IMR-90 (cell line): ENCODE measurements around the gene ALG11. TPM values are rescaled to one million over a fixed set of nuclear protein-coding genes. Genes with fewer than 3 reads are reported as not detected.

Experiments used
- ATAC-seq: fragments of 200-7000 bp; cut with Tn5 transposase; 2 replicates; pipeline ENCODE4 v1.9.1; 2020; ENCODE audit warnings: low read depth, mild to moderate bottlenecking, moderate library complexity
- BruUV-seq: library from RNA; stranded (reverse); fragments of 400-500 nt; replicated peaks from 2 replicates; lab custom pipeline; 2021; lab: Mats Ljungman, UMichigan
- CTCF ChIA-PET: fragments of 300-600 bp; formaldehyde crosslinking; extraction: SDS; loops from one replicate; lab custom pipeline; 2021; ENCODE audit warnings: antibody characterized with exemption; lab: Yijun Ruan, JAX
- POLR2A ChIA-PET: fragments of 300-600 bp; sonication (Branson Sonifier 250); formaldehyde crosslinking; loops from one replicate; lab custom pipeline; 2022; ENCODE audit warnings: antibody characterized with exemption; ENCODE audit not compliant: unreplicated experiment; lab: Charles Lee
- DNase-seq: peaks from one replicate; pipeline ENCODE4 v3.0.0; 2013
- H2AFZ ChIP-seq: replicated peaks from 2 replicates; pipeline ENCODE3; 2013; ENCODE audit warnings: low read length, mild to moderate bottlenecking; ENCODE audit not compliant: poor library complexity
- H2AK5ac ChIP-seq: 2 replicates; pipeline ENCODE4 v1.6.1; 2013; ENCODE audit warnings: low read depth, low read length, inconsistent platforms
- H2AK9ac ChIP-seq: replicated peaks from 2 replicates; pipeline ENCODE3; 2013; ENCODE audit warnings: mild to moderate bottlenecking, low read depth, low read length, moderate library complexity; ENCODE audit not compliant: poor library complexity
- H2BK120ac ChIP-seq: 2 replicates; pipeline ENCODE4 v1.6.1; 2013; ENCODE audit warnings: low read depth, low read length, inconsistent platforms
- H2BK15ac ChIP-seq: 3 replicates; pipeline ENCODE4 v1.6.1; 2013; ENCODE audit warnings: low read depth, low read length, inconsistent platforms
- H2BK20ac ChIP-seq: 2 replicates; pipeline ENCODE4 v1.6.1; 2013; ENCODE audit warnings: low read depth, mild to moderate bottlenecking, inconsistent platforms, low read length, moderate library complexity
- H2BK5ac ChIP-seq: 2 replicates; pipeline ENCODE4 v1.6.1; 2013; ENCODE audit warnings: mild to moderate bottlenecking, low read depth, low read length, inconsistent platforms; ENCODE audit not compliant: poor library complexity, severe bottlenecking
- H3K14ac ChIP-seq: replicated peaks from 2 replicates; pipeline ENCODE4 v1.6.1; 2013; ENCODE audit warnings: low read depth, low read length, inconsistent platforms
- H3K18ac ChIP-seq: 2 replicates; pipeline ENCODE4 v1.6.1; 2013; ENCODE audit warnings: low read depth, low read length, control low read depth
- H3K23ac ChIP-seq: 2 replicates; pipeline ENCODE4 v1.6.1; 2013; ENCODE audit warnings: low read depth, low read length, inconsistent platforms
- H3K27ac ChIP-seq: 2 replicates; pipeline ENCODE4 v1.5.1; 2013; ENCODE audit warnings: mild to moderate bottlenecking, control low read depth, low read length; ENCODE audit not compliant: insufficient read depth
- H3K27me3 ChIP-seq: 2 replicates; pipeline ENCODE4 v1.6.1; 2013; ENCODE audit warnings: low read length; ENCODE audit not compliant: control insufficient read depth, insufficient read depth
- H3K36me3 ChIP-seq: 2 replicates; pipeline ENCODE4 v1.6.1; 2013; ENCODE audit warnings: low read length, mixed read lengths; ENCODE audit not compliant: control insufficient read depth, insufficient read depth
- H3K4ac ChIP-seq: 2 replicates; pipeline ENCODE4 v1.6.1; 2013; ENCODE audit warnings: low read depth, low read length, inconsistent platforms
- H3K4me1 ChIP-seq: 2 replicates; pipeline ENCODE4 v1.6.1; 2013; ENCODE audit warnings: low read length, mixed read lengths; ENCODE audit not compliant: control insufficient read depth, insufficient read depth
- H3K4me2 ChIP-seq: 2 replicates; pipeline ENCODE4 v1.6.1; 2013; ENCODE audit warnings: low read depth, mild to moderate bottlenecking, control low read depth, low read length, moderate library complexity
- H3K4me3 ChIP-seq: 2 replicates; pipeline ENCODE4 v1.5.1; 2013; ENCODE audit warnings: low read depth, mild to moderate bottlenecking, control low read depth, low read length, moderate library complexity; ENCODE audit not compliant: insufficient read depth
- H3K56ac ChIP-seq: 2 replicates; pipeline ENCODE4 v1.6.1; 2013; ENCODE audit warnings: low read length, inconsistent platforms; ENCODE audit not compliant: insufficient read depth; ENCODE audit errors: extremely low read depth
- H3K79me1 ChIP-seq, 2 experiments: 2 replicates each; pipeline ENCODE4 v1.6.1; 2013; ENCODE audit warnings: low read length in 2 of 2, inconsistent platforms in 1 of 2, low read depth in 1 of 2
- H3K9ac ChIP-seq: 2 replicates; pipeline ENCODE4 v1.6.1; 2013; ENCODE audit warnings: low read depth, low read length, control low read depth
- H3K9me1 ChIP-seq: 2 replicates; pipeline ENCODE4 v1.6.1; 2013; ENCODE audit warnings: low read length, inconsistent platforms; ENCODE audit not compliant: insufficient read depth
- H3K9me3 ChIP-seq: 2 replicates; pipeline ENCODE4 v1.6.1; 2013; ENCODE audit warnings: low read length; ENCODE audit not compliant: control insufficient read depth, insufficient read depth
- H4K20me1 ChIP-seq: 2 replicates; pipeline ENCODE4 v1.6.1; 2013; ENCODE audit warnings: low read length, inconsistent platforms; ENCODE audit not compliant: insufficient read depth
- H4K5ac ChIP-seq: 2 replicates; pipeline ENCODE4 v1.6.1; 2013; ENCODE audit warnings: mild to moderate bottlenecking, low read depth, low read length, control low read depth
- H4K8ac ChIP-seq, 2 experiments: 2 replicates each; pipeline ENCODE4 v1.6.1; 2013; ENCODE audit warnings: low read depth in 2 of 2, low read length in 2 of 2, control low read depth in 1 of 2, inconsistent platforms in 1 of 2
- H4K91ac ChIP-seq: 2 replicates; pipeline ENCODE4 v1.6.1; 2013; ENCODE audit warnings: low read depth, low read length, inconsistent platforms; ENCODE audit not compliant: insufficient read depth
- BHLHE40 ChIP-seq: fragments of 150-350 bp; IDR thresholded peaks from 2 replicates; pipeline ENCODE4 v1.6.1; 2016; ENCODE audit warnings: mild to moderate bottlenecking, low read depth, low read length
- CEBPB ChIP-seq: IDR thresholded peaks from 2 replicates; pipeline ENCODE4 v1.6.1; 2012; ENCODE audit warnings: low read depth, low read length, improper control_type of control experiment
- CHD1 ChIP-seq: IDR thresholded peaks from 2 replicates; pipeline ENCODE4 v1.6.1; 2012; ENCODE audit warnings: low read depth, low read length, improper control_type of control experiment
- FOS ChIP-seq: fragments of 150-350 bp; IDR thresholded peaks from 2 replicates; pipeline ENCODE4 v1.6.1; 2016; ENCODE audit warnings: low read depth, low read length
- MAZ ChIP-seq: IDR thresholded peaks from 2 replicates; pipeline ENCODE4 v1.6.1; 2012; ENCODE audit warnings: low read depth, mild to moderate bottlenecking, low read length, improper control_type of control experiment, moderate library complexity, borderline replicate concordance
- MXI1 ChIP-seq: IDR thresholded peaks from 2 replicates; pipeline ENCODE4 v1.6.1; 2012; ENCODE audit warnings: low read depth, mild to moderate bottlenecking, low read length, moderate library complexity, borderline replicate concordance
- NFE2L2 ChIP-seq: fragments of 150-350 bp; IDR thresholded peaks from 2 replicates; pipeline ENCODE4 v1.6.1; 2016; ENCODE audit warnings: low read depth, mild to moderate bottlenecking, low read length
- WGBS, 2 experiments: methylation state at CpG; one replicate each; pipeline versions ENCODE4 v1.1.5 to v1.1.7; 2013; ENCODE audit warnings: missing lambda C conversion rate in 2 of 2; ENCODE audit not compliant: insufficient read length in 1 of 2; ENCODE audit errors: extremely low coverage in 2 of 2; 5-methylcytosine and 5-hydroxymethylcytosine counted together
- dilution Hi-C: fragments of 300-500 bp; cut with HindIII; formaldehyde crosslinking; loops from one replicate; pipeline ENCODE4 v1.14.3; 2018; ENCODE audit warnings: low sequenced_read_pairs; ENCODE audit not compliant: unreplicated experiment
- in situ Hi-C: fragments of 300-500 bp; cut with MboI; formaldehyde crosslinking; loops from 3 replicates; pipeline ENCODE4 v1.14.3; 2019; ENCODE audit warnings: low sequenced_read_pairs, inconsistent platforms, mixed read lengths
- intact Hi-C: fragments of 100-400 bp; cut with micrococcal nuclease; formaldehyde crosslinking; loops from 2 replicates; pipeline ENCODE4 v1.10.0; 2022
- polyA plus RNA-seq, 3 experiments: library from polyadenylated mRNA; depleted of rRNA; stranded (reverse); fragments of >200 nt; gene quantifications; 2 replicates each; pipeline ENCODE4 v1.2.3, GENCODE V29; 2012; ENCODE audit warnings: low replicate concordance in 1 of 3
- total RNA-seq: library from RNA; depleted of rRNA; stranded (reverse); fragments of >200 nt; gene quantifications from 2 replicates; pipeline ENCODE4 v1.2.3, GENCODE V29; 2012

The ALG11 gene
- total and polyA plus RNA-seq, 2 of the 4 experiments (the other 2 are of a cell fraction): 10.0 to 12.7 TPM

- no peak overlapping the region for H3K4ac ChIP-seq
- H3K36me3 ChIP-seq: no peaks in the 10 kb centered on the region
- intact Hi-C loops (loop anchor here (5.0 kb wide), 1 partner anchor 200 kb away; no protein-coding TSS in a partner anchor), in situ Hi-C loops (loop anchor here (5.0 to 25.0 kb wide), 2 partner anchors 125 to 460 kb away; partner anchors contain the start of genes CKAP2, NEK5 and VPS36), dilution Hi-C loops (no loop called here)
- H4K20me1 ChIP-seq: peaks cover 5% of the 10 kb centered on the region; the same call in 1 of the 2 replicates
- no peak overlapping the region for H3K23ac ChIP-seq
- no peak overlapping the region for H3K27ac ChIP-seq
- H4K5ac ChIP-seq: no peak overlapping the region
- WGBS, 2 experiments: no CpG with 5 or more reads among the region's 4 CpGs
- H2AK5ac ChIP-seq: no peak overlapping the region
- H3K79me1 ChIP-seq: no peaks in the 10 kb centered on the region
- no peaks in the 10 kb centered on the region for H3K9me3 ChIP-seq
- H2BK20ac ChIP-seq: no peak overlapping the region
- BruUV-seq: no TSS peak
- H4K8ac ChIP-seq: no peak overlapping the region
- no peaks in the 10 kb centered on the region for H3K9me1 ChIP-seq
- no peak for TF ChIP-seq MAZ
- no peak for TF ChIP-seq CEBPB
- no peak for TF ChIP-seq BHLHE40
- TF ChIP-seq NFE2L2: no peak
- TF ChIP-seq MXI1: no peak
- no peak for TF ChIP-seq FOS
- TF ChIP-seq CHD1: no peak
- ChIA-PET POLR2A (no interaction called here), CTCF (interaction anchor here (0.6 kb wide), 1 partner anchor 527 kb away, joined by 5 read pairs; no protein-coding TSS in a partner anchor)
- H2BK5ac ChIP-seq: no peak overlapping the region
- no peak overlapping the region for H3K4me3 ChIP-seq
- no peak overlapping the region for H2BK120ac ChIP-seq
- H3K56ac ChIP-seq: no peak overlapping the region
- no peak overlapping the region for H3K14ac ChIP-seq
- no peak overlapping the region for H3K18ac ChIP-seq
- no peak overlapping the region for H2BK15ac ChIP-seq
- ATAC-seq (no peak), DNase-seq (no peak)
- H3K9ac ChIP-seq: no peak overlapping the region
- H3K27me3 ChIP-seq: peaks cover 28% of the 10 kb centered on the region
- H2AK9ac ChIP-seq: no peak overlapping the region
- H4K91ac ChIP-seq: no peak overlapping the region
- H2AFZ ChIP-seq: no peak overlapping the region
- H3K4me2 ChIP-seq: no peak overlapping the region
- peaks cover 12% of the 10 kb centered on the region for H3K4me1 ChIP-seq
Measured at GRCh38 chr13:52002361-52002760, 9.8 kb upstream of the ALG11 start.
